ENCODE data around the gene GDPGP1. TPM values are rescaled to one million over a fixed set of nuclear protein-coding genes. Genes with fewer than 3 reads are reported as not detected.
A peak's percentile ranks its signal among the peaks of the same experiment; 100 is the strongest.

Gene GDPGP1
- total RNA-seq, 2 donors from 2014 or later: 14.4 to 18.6 TPM

GRCh38 chr15:90194655-90195054 is 39.4 kb upstream of the GDPGP1 start:
- H3K36me3 ChIP-seq: no peaks in the 10 kb centered on the region
- no peaks in the 10 kb centered on the region for H3K27me3 ChIP-seq
- no peak overlapping the region for H3K27ac ChIP-seq
- no peaks in the 10 kb centered on the region for H3K9me3 ChIP-seq
- TF ChIP-seq CTCF (IDR thresholded peaks at IDR 0.05): no peak
- H3K4me1 ChIP-seq: peaks cover 34% of the 10 kb centered on the region
- no peak overlapping the region for H3K4me3 ChIP-seq
- H3K9ac ChIP-seq (ENCODE audit: low read depth in 2 of 2, low read length in 2 of 2): no peak overlapping the region
- no peak for DNase-seq
- intact Hi-C loops (cut with DNase I): no loop called here

- peaks cover 16% of the 10 kb centered on the region for H3K4me1 ChIP-seq
- intact Hi-C loops (cut with DNase I): no loop called here
- peak; percentile 39 for DNase-seq
- peak overlapping the region; percentile 81 for H3K27ac ChIP-seq
- H3K27me3 ChIP-seq: no peaks in the 10 kb centered on the region
- peak overlapping the region; percentile 93 for H3K4me3 ChIP-seq
- H3K36me3 ChIP-seq: no peaks in the 10 kb centered on the region
- TF ChIP-seq CTCF (IDR thresholded peaks at IDR 0.05): no peak
- no peaks in the 10 kb centered on the region for H3K9me3 ChIP-seq
- H3K9ac ChIP-seq (ENCODE audit: low read depth in 2 of 2, low read length in 2 of 2): peak overlapping the region; percentile 89 to 97
Measured at GRCh38 chr15:90200534-90201129, 33.4 kb upstream of the GDPGP1 start.

- H3K9ac ChIP-seq (ENCODE audit: low read depth in 2 of 2, low read length in 2 of 2): peak within 1 kb of the TSS; percentile 89 to 97
Measured at GRCh38 chr15:90201130-90201943, 32.7 kb upstream of the GDPGP1 start, which contains the start of gene SEMA4B. SEMA4B (plus strand) TSS chr15:90201330; CDS start chr15:90201579, 249 bp downstream.

GRCh38 chr15:90201944-90202375 is 32.0 kb upstream of the GDPGP1 start:
- intact Hi-C loops (cut with DNase I): no loop called here
- TF ChIP-seq CTCF (IDR thresholded peaks at IDR 0.05): no peak
- Histone ChIP-seq H3K9me3 (no peaks in the 10 kb centered on the region), H3K4me3 (peak overlapping the region; percentile 93), H3K27me3 (no peaks in the 10 kb centered on the region), H3K4me1 (peaks cover 16% of the 10 kb centered on the region), H3K36me3 (no peaks in the 10 kb centered on the region), H3K9ac (ENCODE audit: low read depth in 2 of 2, low read length in 2 of 2) (peak overlapping the region; percentile 89 to 97), H3K27ac (peak overlapping the region; percentile 81)
- peak; percentile 35 for DNase-seq

More at GRCh38 chr15:90201130-90201943, 32.7 kb upstream of the GDPGP1 start, which contains the start of gene SEMA4B:
- Histone ChIP-seq H3K27ac (peak within 1 kb of the TSS; percentile 81), H3K9me3 (no peaks in the 10 kb centered on the region), H3K27me3 (no peaks in the 10 kb centered on the region), H3K4me3 (peak within 1 kb of the TSS; percentile 93), H3K36me3 (no peaks in the 10 kb centered on the region), H3K4me1 (peaks cover 16% of the 10 kb centered on the region)
- TF ChIP-seq CTCF (IDR thresholded peaks at IDR 0.05): no peak
- intact Hi-C loops (cut with DNase I): no loop called here
- DNase-seq: peak; percentile 83

GRCh38 chr15:90202929-90203328 is 31.1 kb upstream of the GDPGP1 start:
- no peak for DNase-seq
- peak overlapping the region; percentile 93 for H3K4me3 ChIP-seq
- H3K27ac ChIP-seq: no peak overlapping the region
- H3K36me3 ChIP-seq: no peaks in the 10 kb centered on the region
- H3K9me3 ChIP-seq: no peaks in the 10 kb centered on the region
- no peaks in the 10 kb centered on the region for H3K27me3 ChIP-seq
- H3K4me1 ChIP-seq: peaks cover 16% of the 10 kb centered on the region
- no peak for TF ChIP-seq CTCF (IDR thresholded peaks at IDR 0.05)
- intact Hi-C loops (cut with DNase I): no loop called here
- peak overlapping the region in 1 of 2 donors; percentile 97 for H3K9ac ChIP-seq (ENCODE audit: low read depth in 2 of 2, low read length in 2 of 2)

All from colonic mucosa (tissue), 4 donors.